ENCODE measurements around the gene LMO7. TPM values are rescaled to one million over a fixed set of nuclear protein-coding genes. Genes with fewer than 3 reads are reported as not detected.

LMO7 gene
- total and polyA plus RNA-seq, 2 of the 4 experiments (the other 2 are of a cell fraction), result 266 to 367 TPM

GRCh38 chr13:75801388-75801945 is 165.3 kb downstream of the LMO7 start (continued):
- TF ChIP-seq USF2 (IDR thresholded peaks at IDR 0.05; ENCODE audit: low read depth, low read length), result no peak
- TF ChIP-seq MAFK (IDR thresholded peaks at IDR 0.05; ENCODE audit: low read depth, low read length), result no peak
- no peak for TF ChIP-seq POLR2A (IDR thresholded peaks at IDR 0.05; ENCODE audit: low read depth, low read length)
- no peak for TF ChIP-seq CHD1 (IDR thresholded peaks at IDR 0.05; ENCODE audit: low read depth, low read length)

- WGBS, 2 experiments (ENCODE audit: extremely low coverage in 2 of 2, insufficient read length in 1 of 2), result no CpG with 5 or more reads among the region's 5 CpGs
- no peaks in the 10 kb centered on the region for H3K9me3 ChIP-seq (ENCODE audit: control insufficient read depth, insufficient read depth, low read length)
- peaks cover 32% of the 10 kb centered on the region; the same call in 1 of the 2 replicates for H4K20me1 ChIP-seq (ENCODE audit: insufficient read depth, low read length)
- in situ Hi-C loops (cut with MboI; ENCODE audit: low sequenced_read_pairs) (loop anchor here (25.0 kb wide), 1 partner anchor 240 kb away; no protein-coding TSS in a partner anchor), intact Hi-C loops (cut with micrococcal nuclease) (no loop called here), dilution Hi-C loops (cut with HindIII; ENCODE audit: low sequenced_read_pairs, unreplicated experiment) (no loop called here)
- H2AK9ac ChIP-seq (replicated peaks; ENCODE audit: low read depth, low read length, poor library complexity), result no peak overlapping the region
- no peak overlapping the region for H4K5ac ChIP-seq (ENCODE audit: low read depth, low read length)
- no peaks in the 10 kb centered on the region for H3K27me3 ChIP-seq (ENCODE audit: control insufficient read depth, insufficient read depth, low read length)
- TF ChIP-seq USF2 (IDR thresholded peaks at IDR 0.05; ENCODE audit: low read depth, low read length) (no peak), NFE2L2 (IDR thresholded peaks at IDR 0.05; ENCODE audit: low read depth, low read length) (no peak), ELK1 (IDR thresholded peaks at IDR 0.05; ENCODE audit: borderline replicate concordance, low read depth, low read length) (no peak), MAZ (IDR thresholded peaks at IDR 0.05; ENCODE audit: borderline replicate concordance, low read depth, low read length) (no peak), MXI1 (IDR thresholded peaks at IDR 0.05; ENCODE audit: borderline replicate concordance, low read depth, low read length) (no peak), RCOR1 (IDR thresholded peaks at IDR 0.05; ENCODE audit: insufficient replicate concordance, low read length) (no peak), BHLHE40 (IDR thresholded peaks at IDR 0.05; ENCODE audit: low read depth, low read length) (no peak), CTCF (conservative IDR thresholded peaks at IDR 0.05; ENCODE audit: low read depth, low read length) (no peak)
- H3K23ac ChIP-seq (ENCODE audit: low read depth, low read length), result no peak overlapping the region
- no peak overlapping the region for H2BK20ac ChIP-seq (ENCODE audit: low read depth, low read length)
- H2AK5ac ChIP-seq (ENCODE audit: low read depth, low read length), result no peak overlapping the region
- peaks cover 12% of the 10 kb centered on the region for H3K4me1 ChIP-seq (ENCODE audit: control insufficient read depth, insufficient read depth, low read length)
- ATAC-seq (ENCODE audit: low read depth) (no peak), DNase-seq (no peak)
- H3K14ac ChIP-seq (replicated peaks; ENCODE audit: low read depth, low read length), result no peak overlapping the region
- H3K4me3 ChIP-seq (ENCODE audit: insufficient read depth, low read depth, low read length), result no peak overlapping the region
- no peak overlapping the region for H2BK15ac ChIP-seq (ENCODE audit: low read depth, low read length)
- H3K18ac ChIP-seq (ENCODE audit: low read depth, low read length), result no peak overlapping the region
- H3K4ac ChIP-seq (ENCODE audit: low read depth, low read length), result no peak overlapping the region
- CTCF ChIA-PET, result no interaction called here
- H2BK5ac ChIP-seq (ENCODE audit: low read depth, low read length, poor library complexity, severe bottlenecking), result no peak overlapping the region
- H4K8ac ChIP-seq (ENCODE audit: low read depth in 2 of 2, low read length in 2 of 2), result no peak overlapping the region
- H3K9me1 ChIP-seq (ENCODE audit: insufficient read depth, low read length), result peaks cover 7% of the 10 kb centered on the region; the same call in 1 of the 2 replicates
- POLR2A ChIA-PET (ENCODE audit: unreplicated experiment), result no interaction called here
- H4K91ac ChIP-seq (ENCODE audit: insufficient read depth, low read depth, low read length), result no peak overlapping the region
- no peak overlapping the region for H3K4me2 ChIP-seq (ENCODE audit: low read depth, low read length)
- peaks cover 18% of the 10 kb centered on the region for H3K36me3 ChIP-seq (ENCODE audit: control insufficient read depth, insufficient read depth, low read length)
- no peak overlapping the region for H3K9ac ChIP-seq (ENCODE audit: low read depth, low read length)
- H3K56ac ChIP-seq (ENCODE audit: extremely low read depth, insufficient read depth, low read length), result no peak overlapping the region
- no peak overlapping the region for H2BK120ac ChIP-seq (ENCODE audit: low read depth, low read length)
- no TSS peak for BruUV-seq (replicated peaks)
- H3K79me1 ChIP-seq (ENCODE audit: low read depth in 1 of 2, low read length in 2 of 2), result peaks cover 32 to 70% of the 10 kb centered on the region in 2 experiments; a peak in 3 of 4 replicates
- H3K27ac ChIP-seq (ENCODE audit: insufficient read depth, low read length), result no peak overlapping the region
- no peak overlapping the region for H2AFZ ChIP-seq (replicated peaks; ENCODE audit: low read length, poor library complexity)
These were observed 166.0 kb downstream of the LMO7 start for GRCh38 chr13:75802161-75802560.
